Hepatocyte (in vitro differentiated cells): ENCODE measurements around the gene BMP5.

Experiments
- CTCF ChIP-seq: fragments of 200-600 bp; sonication (generic); IDR thresholded peaks from 2 replicates; pipeline ENCODE4 v1.5.1; 2016; ENCODE audit warnings: antibody characterized with exemption, mild to moderate bottlenecking; ENCODE audit not compliant: poor library complexity
- EZH2phosphoT487 ChIP-seq: fragments of 200-600 bp; sonication (generic); IDR thresholded peaks from one replicate; pipeline ENCODE4 v1.6.1; 2018; ENCODE audit warnings: antibody characterized with exemption, mild to moderate bottlenecking, low read depth, moderate library complexity; ENCODE audit not compliant: unreplicated experiment, severe bottlenecking

- TF ChIP-seq CTCF (no peak), EZH2phosphoT487 (no peak)
These were observed 5.7 kb downstream of the BMP5 start for GRCh38 chr6:55869674-55870073.
